Liver (tissue), 9 donors: ENCODE results near the gene GUCY1A2. TPM values are rescaled to one million over a fixed set of nuclear protein-coding genes. Genes with fewer than 3 reads are reported as not detected.

Experiments
- DNase-seq: peaks from one replicate; pipeline ENCODE4 v3.0.0-alpha.2; 2017; ENCODE audit warnings: low spot score
- H3K27ac ChIP-seq, 2 donors: one replicate each; pipeline ENCODE4 v1.7.0; 2013; ENCODE audit warnings: inconsistent platforms in 2 of 2, low read length in 2 of 2, control low read depth in 1 of 2, low read depth in 1 of 2, mild to moderate bottlenecking in 1 of 2
- H3K27me3 ChIP-seq, 4 donors: one replicate each; pipeline versions ENCODE4 v1.6.1 to v1.7.0; 2013; ENCODE audit warnings: low read length in 3 of 4, inconsistent platforms in 1 of 4, mild to moderate bottlenecking in 1 of 4, moderate library complexity in 1 of 4; ENCODE audit not compliant: control insufficient read depth in 4 of 4, insufficient read depth in 4 of 4
- H3K36me3 ChIP-seq, 4 donors: one replicate each; pipeline versions ENCODE4 v1.6.1 to v1.7.0; 2013; ENCODE audit warnings: low read length in 3 of 4, mild to moderate bottlenecking in 3 of 4, low read depth in 1 of 4, moderate library complexity in 1 of 4; ENCODE audit not compliant: control insufficient read depth in 4 of 4, insufficient read depth in 3 of 4
- H3K4me1 ChIP-seq, 4 donors: one replicate each; pipeline versions ENCODE4 v1.6.1 to v1.7.0; 2013; ENCODE audit warnings: low read length in 3 of 4, mild to moderate bottlenecking in 3 of 4, moderate library complexity in 1 of 4; ENCODE audit not compliant: control insufficient read depth in 4 of 4, insufficient read depth in 4 of 4
- H3K4me3 ChIP-seq, 3 donors: one replicate each; pipeline versions ENCODE4 v1.6.1 to v1.7.0; 2013; ENCODE audit warnings: low read length in 3 of 3, control low read depth in 1 of 3, low read depth in 1 of 3, mild to moderate bottlenecking in 1 of 3
- H3K9ac ChIP-seq, 2 donors: one replicate each; pipeline ENCODE4 v1.7.0; 2013; ENCODE audit warnings: low read length in 2 of 2, mild to moderate bottlenecking in 2 of 2, moderate library complexity in 2 of 2, control low read depth in 1 of 2, low read depth in 1 of 2
- H3K9me3 ChIP-seq, 4 donors: one replicate each; pipeline versions ENCODE4 v1.6.1 to v1.7.0; 2013; ENCODE audit warnings: low read length in 3 of 4; ENCODE audit not compliant: control insufficient read depth in 4 of 4
- EGR1 ChIP-seq, 2 donors: IDR thresholded peaks; 2 replicates each; pipeline ENCODE4 v1.6.1; 2016 to 2018; ENCODE audit warnings: antibody characterized with exemption in 2 of 2, low read depth in 2 of 2
- FOXA1 ChIP-seq: IDR thresholded peaks from 2 replicates; pipeline ENCODE4 v1.6.1; 2016; ENCODE audit warnings: antibody characterized with exemption
- FOXA2 ChIP-seq: IDR thresholded peaks from 2 replicates; pipeline ENCODE4 v1.6.1; 2016; ENCODE audit warnings: antibody characterized with exemption
- GABPA ChIP-seq, 2 donors: IDR thresholded peaks in 1 of 2; conservative IDR thresholded peaks in 1 of 2; 2 replicates each; pipeline ENCODE4 v1.6.1; 2016; ENCODE audit warnings: antibody characterized with exemption in 2 of 2, mild to moderate bottlenecking in 1 of 2, moderate library complexity in 1 of 2
- HNF4A ChIP-seq, 2 donors: conservative IDR thresholded peaks; 2 replicates each; pipeline ENCODE4 v1.6.1; 2016; ENCODE audit warnings: antibody characterized with exemption in 2 of 2, mild to moderate bottlenecking in 2 of 2
- HNF4G ChIP-seq: IDR thresholded peaks from 2 replicates; pipeline ENCODE4 v1.6.1; 2016; ENCODE audit warnings: antibody characterized with exemption
- JUND ChIP-seq, 2 donors: IDR thresholded peaks; 2 replicates each; pipeline ENCODE4 v1.6.1; 2016; ENCODE audit warnings: antibody characterized with exemption in 2 of 2
- NR2F2 ChIP-seq: IDR thresholded peaks from 2 replicates; pipeline ENCODE4 v1.6.1; 2016; ENCODE audit warnings: antibody characterized with exemption
- RAD21 ChIP-seq, 2 donors: IDR thresholded peaks; 2 replicates each; pipeline ENCODE4 v1.6.1; 2016; ENCODE audit warnings: antibody characterized with exemption in 2 of 2, mild to moderate bottlenecking in 2 of 2
- REST ChIP-seq: IDR thresholded peaks from 2 replicates; pipeline ENCODE4 v1.6.1; 2016; ENCODE audit warnings: antibody characterized with exemption, mild to moderate bottlenecking
- RXRA ChIP-seq, 2 donors: IDR thresholded peaks; 2 replicates each; pipeline ENCODE4 v1.6.1; 2017 to 2018; ENCODE audit warnings: antibody characterized with exemption in 2 of 2, mild to moderate bottlenecking in 1 of 2
- SP1 ChIP-seq: IDR thresholded peaks from 2 replicates; pipeline ENCODE4 v1.6.1; 2018; ENCODE audit warnings: antibody characterized with exemption, mild to moderate bottlenecking
- TAF1 ChIP-seq: conservative IDR thresholded peaks from 2 replicates; pipeline ENCODE4 v1.6.1; 2016; ENCODE audit warnings: antibody characterized with exemption, mild to moderate bottlenecking
- YY1 ChIP-seq: IDR thresholded peaks from 2 replicates; pipeline ENCODE4 v1.6.1; 2016; ENCODE audit warnings: antibody characterized with exemption, mild to moderate bottlenecking
- ZBTB33 ChIP-seq: IDR thresholded peaks from 2 replicates; pipeline ENCODE4 v1.6.1; 2016; ENCODE audit warnings: antibody characterized with exemption
- WGBS: extraction: QIAGEN DNeasy Blood & Tissue Kit; methylation state at CpG from one replicate; pipeline ENCODE4 v1.1.7; 2013; 5-methylcytosine and 5-hydroxymethylcytosine counted together
- polyA plus RNA-seq, 2 donors: library from polyadenylated mRNA; stranded (reverse) in 1 of 2; unstranded in 1 of 2; fragments of 200-250 nt in 1 of 2; fragments of >200 nt in 1 of 2; fragmentation: Nextera tagmentation in 1 of 2; extraction: Ambion mirVana in 1 of 2; gene quantifications; one replicate each; pipeline versions ENCODE4 v1.2.1 to v1.2.3, GENCODE V29; 2013 to 2015
- total RNA-seq, 2 donors: library from RNA; depleted of rRNA; stranded (reverse); fragments of >200 nt; gene quantifications; one replicate each; pipeline ENCODE4 v1.2.3, GENCODE V29; 2014
- TF ChIP-seq, protein P1 (sequence below): IDR thresholded peaks from 2 replicates; pipeline ENCODE4 v1.6.1; 2016; ENCODE audit warnings: antibody characterized with exemption
- TF ChIP-seq, protein P2 (sequence below): fragments of 150-350 bp; IDR thresholded peaks from 2 replicates; pipeline ENCODE4 v1.5.1; 2017; ENCODE audit warnings: improper control_type of control experiment, low read depth, low read length; ENCODE audit not compliant: missing input control
- TF ChIP-seq, protein P3 (sequence below): IDR thresholded peaks from 2 replicates; pipeline ENCODE4 v1.6.1; 2016; ENCODE audit warnings: antibody characterized with exemption
- donor health status: healthy.
- donor health status: healthy.
- donor health status: healthy.
- donor health status: healthy.
- donor health status: healthy.

The GUCY1A2 gene
- total and polyA plus RNA-seq, 4 donors: 0.55 to 4.4 (median 1.7) TPM

DNA sequence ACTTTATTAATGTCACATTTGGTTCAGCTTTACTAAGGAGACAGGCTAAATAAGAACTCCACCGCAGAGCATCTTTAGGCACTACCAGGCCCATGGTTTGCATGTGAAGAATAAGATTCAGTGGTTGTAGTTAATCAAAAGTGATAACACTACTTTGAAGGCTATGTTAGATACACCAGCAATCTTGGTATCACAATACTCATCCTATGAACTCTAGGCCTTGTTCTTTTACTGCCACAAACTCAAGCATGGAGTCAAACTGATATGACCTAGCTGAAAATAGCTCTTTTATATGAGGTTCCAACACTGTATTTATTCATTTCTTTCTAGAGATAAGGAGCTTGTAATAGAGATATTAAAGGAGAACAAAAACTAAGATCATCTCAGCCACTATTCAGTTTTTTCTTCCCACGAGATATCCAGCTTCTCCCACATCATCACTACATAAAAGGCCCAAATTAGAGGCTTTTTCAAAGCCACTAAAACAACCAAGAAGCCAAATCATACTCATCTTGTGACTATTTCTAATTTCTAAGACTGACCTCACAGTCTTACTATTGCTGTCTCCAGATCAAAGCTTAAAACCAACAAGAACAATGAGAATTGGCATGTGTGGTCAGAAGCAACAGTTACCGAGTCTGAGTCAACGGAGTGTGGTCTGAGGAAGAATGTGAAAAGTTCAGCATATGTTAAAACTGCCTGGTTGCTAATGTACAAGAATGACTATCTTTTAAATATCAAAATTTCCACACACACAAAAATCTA lies 25.1 kb upstream of the GUCY1A2 start:
- H3K9ac ChIP-seq: no peak overlapping the region
- 65% methylated on average over 4 of the region's 4 CpGs for WGBS
- no peak overlapping the region for H3K4me3 ChIP-seq
- no peak for TF ChIP-seq REST
- no peak for TF ChIP-seq SP1
- TF ChIP-seq RXRA (IDR thresholded peaks at IDR 0.05): no peak
- TF ChIP-seq TAF1: no peak
- TF ChIP-seq, protein P1, sequence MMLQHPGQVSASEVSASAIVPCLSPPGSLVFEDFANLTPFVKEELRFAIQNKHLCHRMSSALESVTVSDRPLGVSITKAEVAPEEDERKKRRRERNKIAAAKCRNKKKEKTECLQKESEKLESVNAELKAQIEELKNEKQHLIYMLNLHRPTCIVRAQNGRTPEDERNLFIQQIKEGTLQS: no peak
- TF ChIP-seq, protein P2, sequence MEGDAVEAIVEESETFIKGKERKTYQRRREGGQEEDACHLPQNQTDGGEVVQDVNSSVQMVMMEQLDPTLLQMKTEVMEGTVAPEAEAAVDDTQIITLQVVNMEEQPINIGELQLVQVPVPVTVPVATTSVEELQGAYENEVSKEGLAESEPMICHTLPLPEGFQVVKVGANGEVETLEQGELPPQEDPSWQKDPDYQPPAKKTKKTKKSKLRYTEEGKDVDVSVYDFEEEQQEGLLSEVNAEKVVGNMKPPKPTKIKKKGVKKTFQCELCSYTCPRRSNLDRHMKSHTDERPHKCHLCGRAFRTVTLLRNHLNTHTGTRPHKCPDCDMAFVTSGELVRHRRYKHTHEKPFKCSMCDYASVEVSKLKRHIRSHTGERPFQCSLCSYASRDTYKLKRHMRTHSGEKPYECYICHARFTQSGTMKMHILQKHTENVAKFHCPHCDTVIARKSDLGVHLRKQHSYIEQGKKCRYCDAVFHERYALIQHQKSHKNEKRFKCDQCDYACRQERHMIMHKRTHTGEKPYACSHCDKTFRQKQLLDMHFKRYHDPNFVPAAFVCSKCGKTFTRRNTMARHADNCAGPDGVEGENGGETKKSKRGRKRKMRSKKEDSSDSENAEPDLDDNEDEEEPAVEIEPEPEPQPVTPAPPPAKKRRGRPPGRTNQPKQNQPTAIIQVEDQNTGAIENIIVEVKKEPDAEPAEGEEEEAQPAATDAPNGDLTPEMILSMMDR: no peak
- no peak for TF ChIP-seq ZBTB33
- TF ChIP-seq RAD21 (IDR thresholded peaks at IDR 0.05): no peak
- no peak for TF ChIP-seq GABPA (IDR thresholded peaks at IDR 0.05 in 1 of 2, conservative IDR thresholded peaks at IDR 0.05 in 1 of 2)
- no peak for TF ChIP-seq JUND (IDR thresholded peaks at IDR 0.05)
- no peak for TF ChIP-seq EGR1 (IDR thresholded peaks at IDR 0.05; ENCODE audit: low read depth in 2 of 2)
- TF ChIP-seq, protein P3, sequence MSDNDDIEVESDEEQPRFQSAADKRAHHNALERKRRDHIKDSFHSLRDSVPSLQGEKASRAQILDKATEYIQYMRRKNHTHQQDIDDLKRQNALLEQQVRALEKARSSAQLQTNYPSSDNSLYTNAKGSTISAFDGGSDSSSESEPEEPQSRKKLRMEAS: no peak
- no peak for TF ChIP-seq HNF4A (conservative IDR thresholded peaks at IDR 0.05)
- no peak for TF ChIP-seq HNF4G
- TF ChIP-seq NR2F2: no peak
- no peak for TF ChIP-seq YY1
- no peak for TF ChIP-seq FOXA1
- no peak for TF ChIP-seq FOXA2
- H3K4me1 ChIP-seq: no peaks in the 10 kb centered on the region
- H3K27me3 ChIP-seq: peaks cover 0 to 2% (median 0%) of the 10 kb centered on the region in 4 donors
- H3K9me3 ChIP-seq: peaks cover 0 to 7% (median 0%) of the 10 kb centered on the region in 4 donors
- no peak overlapping the region for H3K27ac ChIP-seq
- no peaks in the 10 kb centered on the region for H3K36me3 ChIP-seq
- DNase-seq: no peak
